ENCODE results near the gene BATF3. TPM values are rescaled to one million over a fixed set of nuclear protein-coding genes. Genes with fewer than 3 reads are reported as not detected.

BATF3 gene
- total and polyA plus RNA-seq, 9 of the 15 experiments (the other 6 are each of a cell fraction or from before 2014, with no cell fraction given), result 0.40 to 3.8 (median 2.0) TPM

DNA sequence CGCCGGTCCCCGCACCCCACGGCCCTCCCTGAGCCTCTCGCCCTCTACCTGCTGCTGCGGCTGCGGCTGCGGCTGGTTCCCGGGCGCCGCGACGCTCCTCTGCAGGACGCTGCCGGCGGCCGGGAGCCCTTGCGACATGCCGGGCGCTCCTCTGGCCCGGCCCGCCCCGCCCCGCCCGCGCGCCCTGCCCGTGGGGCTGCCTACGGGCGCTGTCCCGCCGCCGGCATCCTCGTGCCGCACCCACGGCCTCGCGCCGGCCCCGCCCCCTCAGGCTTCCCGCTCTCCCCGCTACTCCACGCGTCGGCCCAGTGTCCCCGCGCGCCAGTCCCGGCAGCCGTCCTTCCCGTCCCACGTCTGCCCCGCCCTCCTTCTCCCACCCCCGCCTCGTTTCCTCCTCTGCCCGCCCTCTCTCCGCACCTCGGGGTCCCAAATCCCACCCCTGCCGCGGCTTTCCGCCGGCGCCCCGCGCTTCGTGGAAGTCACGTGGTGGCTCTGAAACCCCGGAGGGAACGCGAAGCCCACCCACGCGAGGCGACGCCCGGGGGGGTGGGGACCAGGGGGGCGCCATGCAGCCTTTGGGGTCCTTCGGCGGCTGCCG, at the start of gene BATF3 (continued):
- TF ChIP-seq ZMIZ1 (IDR thresholded peaks at IDR 0.05; ENCODE audit: low read depth in 2 of 2, low read length in 2 of 2) (no peak), CXXC5 (CRISPR knock-in tag; IDR thresholded peaks at IDR 0.05) (peak; percentile 25; the same call in 1 of the 2 replicates), E2F6 (IDR thresholded peaks at IDR 0.05; ENCODE audit: borderline replicate concordance in 1 of 2, extremely low read depth in 1 of 2, insufficient read depth in 1 of 2, insufficient read length in 1 of 2, low read depth in 1 of 2, low read length in 1 of 2, poor library complexity in 1 of 2, severe bottlenecking in 1 of 2) (peak; percentile 78 to 96), USF2 (CRISPR knock-in tag; IDR thresholded peaks at IDR 0.05) (peak; percentile 68)
